Calu3 (cell line): ENCODE data around the gene AFAP1. TPM values are rescaled to one million over a fixed set of nuclear protein-coding genes. Genes with fewer than 3 reads are reported as not detected.

Experiments
- BruUV-seq: library from RNA; stranded (reverse); fragments of 400-500 nt; replicated peaks from 2 replicates; lab custom pipeline; 2021; lab: Mats Ljungman, UMichigan
- CTCF ChIA-PET: fragments of 300-600 bp; sonication (Branson Sonifier 250); formaldehyde crosslinking; loops from one replicate; lab custom pipeline; 2022; ENCODE audit warnings: antibody characterized with exemption; lab: Charles Lee
- DNase-seq: peaks from one replicate; pipeline ENCODE4 v3.0.0; 2022
- H3K27ac Mint-ChIP-seq: one replicate; pipeline ENCODE4 v1.8.0; 2022; ENCODE audit warnings: mixed read lengths; ENCODE audit not compliant: unreplicated experiment
- H3K27me3 Mint-ChIP-seq: one replicate; pipeline ENCODE4 v1.8.0; 2022; ENCODE audit warnings: mixed read lengths; ENCODE audit not compliant: unreplicated experiment
- H3K36me3 Mint-ChIP-seq: one replicate; pipeline ENCODE4 v1.8.0; 2022; ENCODE audit warnings: mild to moderate bottlenecking, moderate library complexity, mixed read lengths; ENCODE audit not compliant: insufficient read depth, unreplicated experiment
- H3K4me1 Mint-ChIP-seq: one replicate; pipeline ENCODE4 v1.8.0; 2022; ENCODE audit warnings: mild to moderate bottlenecking, low read depth, mixed read lengths; ENCODE audit not compliant: unreplicated experiment
- H3K4me3 Mint-ChIP-seq: one replicate; pipeline ENCODE4 v1.8.0; 2022; ENCODE audit warnings: mild to moderate bottlenecking, low read depth, moderate library complexity, mixed read lengths; ENCODE audit not compliant: unreplicated experiment
- H3K9me3 Mint-ChIP-seq: one replicate; pipeline ENCODE4 v1.8.0; 2022; ENCODE audit warnings: low read depth, mixed read lengths; ENCODE audit not compliant: unreplicated experiment
- CTCF ChIP-seq: fragments of 200-600 bp; IDR thresholded peaks from one replicate; pipeline ENCODE4 v1.8.0; 2022; ENCODE audit warnings: antibody characterized with exemption; ENCODE audit not compliant: unreplicated experiment
- intact Hi-C: fragments of 100-400 bp; cut with micrococcal nuclease; formaldehyde crosslinking; loops from one replicate; pipeline ENCODE4 v1.10.0; 2022; ENCODE audit not compliant: unreplicated experiment
- total RNA-seq: library from RNA; stranded (reverse); gene quantifications from 2 replicates; pipeline ENCODE4 v1.2.3, GENCODE V29; 2022

Gene AFAP1
- total RNA-seq, 1 experiment from 2014 or later = 40.1 TPM

GRCh38 chr4:7822137-7822505, 117.5 kb downstream of the AFAP1 start:
- TF ChIP-seq CTCF = no peak
- Mint-ChIP-seq H3K4me3 (no peak overlapping the region), H3K27me3 (no peaks in the 10 kb centered on the region), H3K9me3 (no peaks in the 10 kb centered on the region), H3K4me1 (peaks cover 12% of the 10 kb centered on the region), H3K27ac (no peak overlapping the region), H3K36me3 (peaks cover 32% of the 10 kb centered on the region)
- intact Hi-C loops = no loop called here
- CTCF ChIA-PET = no interaction called here
- no peak for DNase-seq
- no TSS peak for BruUV-seq

DNA sequence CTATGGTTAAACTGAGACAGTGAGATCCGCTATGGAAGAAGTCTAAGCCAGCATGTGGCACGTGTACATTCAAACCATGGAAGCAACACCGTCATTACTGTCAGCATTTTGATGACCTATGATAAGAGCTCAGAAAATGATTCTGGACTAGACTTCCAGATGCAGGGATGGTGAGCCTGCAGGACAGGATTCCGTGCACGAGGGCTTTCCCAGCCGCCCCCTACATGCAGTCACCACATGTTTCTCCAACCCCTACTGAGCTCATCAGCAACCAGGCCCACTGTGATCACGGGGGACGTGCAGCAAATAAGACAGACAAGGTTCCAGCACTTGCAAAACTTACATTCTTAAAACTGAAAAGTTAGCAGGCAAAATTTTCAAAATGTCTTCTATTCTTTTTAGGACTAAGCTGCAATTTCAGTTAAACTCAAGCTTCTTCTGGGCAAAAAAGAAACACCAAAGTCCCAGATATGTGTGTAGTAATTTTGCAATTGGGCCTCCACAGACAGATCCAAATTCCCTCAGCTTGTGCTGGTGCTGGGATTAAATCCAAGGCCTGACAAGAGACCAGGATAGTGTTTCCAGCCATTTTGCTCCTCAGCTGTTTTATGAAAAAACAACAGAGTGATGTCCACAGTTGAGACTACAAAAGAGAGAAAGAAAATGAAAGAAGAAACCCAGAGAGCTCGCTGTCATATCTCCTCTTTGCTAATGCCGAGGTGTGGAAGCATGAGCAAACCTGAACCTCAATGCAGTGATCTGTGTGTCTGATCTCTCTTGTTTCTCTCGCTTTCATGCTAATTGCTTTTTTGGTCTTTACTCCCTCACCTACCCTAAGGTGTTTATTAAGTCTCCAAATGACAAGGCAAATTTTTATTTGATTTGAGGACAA, 118.2 kb downstream of the AFAP1 start:
- peaks cover 12% of the 10 kb centered on the region for H3K4me1 Mint-ChIP-seq
- peaks cover 25% of the 10 kb centered on the region for H3K36me3 Mint-ChIP-seq
- no peak for DNase-seq
- H3K27me3 Mint-ChIP-seq = no peaks in the 10 kb centered on the region
- CTCF ChIA-PET = no interaction called here
- intact Hi-C loops = no loop called here
- no peak overlapping the region for H3K27ac Mint-ChIP-seq
- BruUV-seq = no TSS peak
- no peak overlapping the region for H3K4me3 Mint-ChIP-seq
- no peaks in the 10 kb centered on the region for H3K9me3 Mint-ChIP-seq
- TF ChIP-seq CTCF = no peak

DNA sequence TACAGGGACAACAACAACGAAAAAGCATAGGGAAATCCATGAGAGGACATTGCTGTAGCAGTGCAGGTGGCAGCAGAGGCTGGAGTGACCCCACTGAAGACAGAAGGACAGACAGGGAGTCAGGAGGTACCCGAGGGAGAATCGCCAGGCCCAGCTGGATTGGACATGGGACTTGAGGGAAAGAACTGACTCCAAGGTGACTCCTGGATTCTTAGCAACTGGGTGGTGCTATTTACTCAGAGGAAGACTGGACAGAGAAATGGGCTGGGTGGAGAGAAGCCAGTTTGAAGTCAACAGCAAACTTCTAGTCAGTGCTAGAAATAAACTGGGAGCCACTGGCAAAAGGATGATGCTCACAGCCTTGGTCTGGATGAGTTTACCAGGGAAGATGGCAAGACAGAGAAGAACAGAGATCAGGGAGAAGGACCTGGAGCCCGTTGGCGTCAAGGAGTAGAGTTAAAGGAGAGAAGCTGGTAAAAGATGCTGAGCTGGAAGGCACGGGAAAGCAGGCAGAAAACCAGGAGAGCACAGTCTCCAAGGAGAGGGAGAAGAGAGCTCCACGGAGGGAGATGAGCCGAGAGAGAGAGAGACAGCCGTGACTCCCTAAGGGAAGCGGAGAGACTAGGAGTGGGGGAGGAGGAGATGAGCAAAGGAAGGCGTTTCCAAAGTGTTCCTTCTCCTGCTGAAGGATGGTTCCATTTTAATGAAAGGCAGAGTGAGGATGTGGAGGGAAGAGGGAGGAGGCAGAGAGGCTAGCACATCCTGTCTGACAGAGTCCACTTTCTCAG, 119.4 kb downstream of the AFAP1 start:
- no peak overlapping the region for H3K4me3 Mint-ChIP-seq
- CTCF ChIA-PET = no interaction called here
- no TSS peak for BruUV-seq
- H3K9me3 Mint-ChIP-seq = no peaks in the 10 kb centered on the region
- H3K27ac Mint-ChIP-seq = no peak overlapping the region
- H3K36me3 Mint-ChIP-seq = peaks cover 17% of the 10 kb centered on the region
- H3K27me3 Mint-ChIP-seq = no peaks in the 10 kb centered on the region
- no peak for TF ChIP-seq CTCF
- no peak for DNase-seq
- H3K4me1 Mint-ChIP-seq = peaks cover 12% of the 10 kb centered on the region
- intact Hi-C loops = no loop called here

DNA sequence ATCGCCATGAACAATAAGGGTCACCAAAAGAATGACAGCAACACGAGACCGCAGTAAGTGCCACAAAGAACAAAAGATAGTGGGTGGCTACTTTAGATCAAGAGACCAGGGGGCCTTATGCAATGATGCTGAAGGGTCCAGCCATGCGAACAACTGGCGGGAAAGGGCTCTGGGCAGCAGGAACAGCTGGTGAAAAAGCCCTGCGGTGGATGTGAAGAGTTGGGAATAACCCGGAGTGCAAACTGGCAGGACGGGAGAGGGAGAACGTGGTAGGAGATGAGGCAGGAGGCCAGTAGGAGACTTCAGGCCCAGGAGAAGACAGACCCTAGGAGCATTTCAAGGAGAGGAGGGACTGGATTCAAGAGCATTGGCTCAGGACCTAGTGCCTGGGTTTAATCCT, 120.2 kb downstream of the AFAP1 start:
- CTCF ChIA-PET = no interaction called here
- H3K4me1 Mint-ChIP-seq = peaks cover 11% of the 10 kb centered on the region

More for the DNA sequence above, 120.2 kb downstream of the AFAP1 start:
- H3K27ac Mint-ChIP-seq = no peak overlapping the region
- no TSS peak for BruUV-seq
- DNase-seq = no peak
- H3K4me3 Mint-ChIP-seq = no peak overlapping the region
- TF ChIP-seq CTCF = no peak
- peaks cover 22% of the 10 kb centered on the region for H3K36me3 Mint-ChIP-seq
- intact Hi-C loops = no loop called here
- H3K9me3 Mint-ChIP-seq = no peaks in the 10 kb centered on the region
- no peaks in the 10 kb centered on the region for H3K27me3 Mint-ChIP-seq
